ENCODE results near the gene IFNA7. TPM values are rescaled to one million over a fixed set of nuclear protein-coding genes. Genes with fewer than 3 reads are reported as not detected.
A peak's percentile ranks its signal among the peaks of the same experiment; 100 is the strongest.
"Not testable (repeated sequence)": the region's sequence is repeated elsewhere in the genome, so short reads cannot be mapped to it uniquely, and the experiment has no call there.

The IFNA7 gene
- not detected for total RNA-seq
- long read RNA-seq, donor 1, result 0 reads
- long read RNA-seq, donor 2, result 0 reads

GRCh38 chr9:21202105-21202504 is at the start of gene IFNA7:
TSS of gene IFNA7 (minus strand) at chr9:21202205. CDS start at chr9:21202165, 40 bp downstream.
- DNase-seq (ENCODE audit: low spot score); intact Hi-C loops (cut with DNase I): not testable (repeated sequence)

- DNase-seq (ENCODE audit: low spot score), result no peak
- intact Hi-C loops (cut with DNase I), result no loop called here
These were observed 49.6 kb upstream of the IFNA7 start for GRCh38 chr9:21251638-21252037.

- intact Hi-C loops (cut with DNase I), result no loop called here
- DNase-seq (ENCODE audit: low spot score), result no peak
These were observed 49.2 kb upstream of the IFNA7 start for GRCh38 chr9:21251190-21251589.

GRCh38 chr9:21244836-21245235 is 42.8 kb upstream of the IFNA7 start:
- DNase-seq (ENCODE audit: low spot score), result no peak
- intact Hi-C loops (cut with DNase I), result no loop called here

GRCh38 chr9:21239911-21240310 is 37.9 kb upstream of the IFNA7 start, which contains the start of gene IFNA14:
TSS of gene IFNA14 (minus strand) at chr9:21240005. CDS start at chr9:21239935, 70 bp downstream.
- intact Hi-C loops (cut with DNase I), result no loop called here
- no peak for DNase-seq (ENCODE audit: low spot score)

GRCh38 chr9:21236360-21236714 is 34.3 kb upstream of the IFNA7 start:
- intact Hi-C loops (cut with DNase I); DNase-seq (ENCODE audit: low spot score): not testable (repeated sequence)

GRCh38 chr9:21235468-21236359 is 33.7 kb upstream of the IFNA7 start:
- DNase-seq (ENCODE audit: low spot score); intact Hi-C loops (cut with DNase I): not testable (repeated sequence)

- intact Hi-C loops (cut with DNase I), result no loop called here
- DNase-seq (ENCODE audit: low spot score), result no peak
These were observed 32.2 kb upstream of the IFNA7 start for GRCh38 chr9:21234153-21234687.

- no peak for DNase-seq (ENCODE audit: low spot score)
- intact Hi-C loops (cut with DNase I), result loop anchor here in 1 of 2 donors (2.0 kb wide), 1 partner anchor 76 kb away; no protein-coding TSS in a partner anchor
These were observed 31.3 kb upstream of the IFNA7 start for GRCh38 chr9:21233258-21233657.

GRCh38 chr9:21228122-21228521 is 26.1 kb upstream of the IFNA7 start, which contains the start of gene IFNA17:
TSS of gene IFNA17 (minus strand) at chr9:21228222. CDS start at chr9:21228173, 49 bp downstream.
- intact Hi-C loops (cut with DNase I), result no loop called here
- no peak for DNase-seq (ENCODE audit: low spot score)

GRCh38 chr9:21217211-21217610 is 15.2 kb upstream of the IFNA7 start, which contains the start of gene IFNA16:
TSS of gene IFNA16 (minus strand) at chr9:21217311. CDS start at chr9:21217305, 6 bp downstream.
- intact Hi-C loops (cut with DNase I); DNase-seq (ENCODE audit: low spot score): not testable (repeated sequence)

GRCh38 chr9:21213411-21214326 is 11.7 kb upstream of the IFNA7 start:
- DNase-seq (ENCODE audit: low spot score); intact Hi-C loops (cut with DNase I): not testable (repeated sequence)

GRCh38 chr9:21212160-21212559 is 10.2 kb upstream of the IFNA7 start:
- intact Hi-C loops (cut with DNase I), result not testable (repeated sequence)
- peak; percentile 46 for DNase-seq (ENCODE audit: low spot score)

- peak; percentile 52 for DNase-seq (ENCODE audit: low spot score)
- intact Hi-C loops (cut with DNase I), result not testable (repeated sequence)
These were observed 8.8 kb upstream of the IFNA7 start for GRCh38 chr9:21210782-21211181.

- intact Hi-C loops (cut with DNase I), result no loop called here
- peak; percentile 42 for DNase-seq (ENCODE audit: low spot score)
These were observed 8.3 kb upstream of the IFNA7 start for GRCh38 chr9:21210311-21210710.

- intact Hi-C loops (cut with DNase I); DNase-seq (ENCODE audit: low spot score): not testable (repeated sequence)
These were observed 5.0 kb upstream of the IFNA7 start, which contains the start of gene IFNA10 for GRCh38 chr9:21207043-21207442. TSS of gene IFNA10 (minus strand) at chr9:21207143. CDS start at chr9:21207097, 46 bp downstream.

GRCh38 chr9:21205204-21205603 is 3.2 kb upstream of the IFNA7 start:
- intact Hi-C loops (cut with DNase I), result no loop called here

GRCh38 chr9:21194867-21195776 is 6.9 kb downstream of the IFNA7 start:
- DNase-seq (ENCODE audit: low spot score); intact Hi-C loops (cut with DNase I): not testable (repeated sequence)

More at GRCh38 chr9:21205204-21205603, 3.2 kb upstream of the IFNA7 start:
- DNase-seq (ENCODE audit: low spot score), result no peak
